Measurements from ENCODE around the gene PRR20A. TPM values are rescaled to one million over a fixed set of nuclear protein-coding genes. Genes with fewer than 3 reads are reported as not detected.
"Not testable (repeated sequence)": the region's sequence is repeated elsewhere in the genome, so short reads cannot be mapped to it uniquely, and the experiment has no call there.

Gene PRR20A
- polyA plus RNA-seq, result not detected

- not testable (repeated sequence) for H3K27ac Mint-ChIP-seq; H3K36me3 Mint-ChIP-seq; H3K27me3 Mint-ChIP-seq (ENCODE audit: low read depth in 3 of 3); H3K4me1 Mint-ChIP-seq; DNase-seq; H3K4me3 Mint-ChIP-seq
- peaks cover 5 to 26% (median 9%) of the 10 kb centered on the region in 6 donors for H3K9me3 Mint-ChIP-seq
Observed at GRCh38 chr13:57140235-57140968, at the start of gene PRR20A. Gene PRR20A, plus strand, starts transcription at chr13:57140918. Its CDS starts 387 bp downstream, at chr13:57141305.

- Mint-ChIP-seq H3K9me3 (peaks cover 18 to 50% (median 39%) of the 10 kb centered on the region in 6 donors), H3K27me3 (ENCODE audit: low read depth in 3 of 3) (peaks cover 0 to 2% (median 0%) of the 10 kb centered on the region in 3 donors), H3K36me3 (no peaks in the 10 kb centered on the region), H3K4me1 (no peaks in the 10 kb centered on the region), H3K4me3 (no peak overlapping the region), H3K27ac (no peak overlapping the region)
- DNase-seq, result no peak
Observed at GRCh38 chr13:57114945-57115344, 25.8 kb upstream of the PRR20A start.

DNA sequence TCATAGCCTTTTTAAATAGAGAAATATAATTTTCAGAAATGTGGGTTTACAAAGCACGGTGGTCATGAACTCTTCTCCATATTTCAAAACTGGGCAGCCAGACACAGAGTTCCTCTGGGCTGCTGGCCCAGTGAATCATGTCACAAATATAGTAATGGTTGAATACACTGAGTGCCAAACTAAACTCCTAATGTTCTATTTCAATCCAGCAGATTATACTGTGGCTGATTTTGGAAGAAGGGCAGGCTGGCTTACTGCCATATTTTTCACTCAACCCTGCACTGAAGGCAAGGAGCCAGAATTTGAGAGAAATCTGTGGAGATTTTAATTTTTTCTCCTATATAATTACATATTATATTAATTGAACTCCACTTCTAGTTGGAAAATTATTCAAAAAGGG is 17.0 kb upstream of the PRR20A start:
- Mint-ChIP-seq H3K36me3 (no peaks in the 10 kb centered on the region), H3K9me3 (peaks cover 3 to 40% (median 15%) of the 10 kb centered on the region in 6 donors), H3K27ac (no peak overlapping the region), H3K4me3 (no peak overlapping the region), H3K4me1 (no peaks in the 10 kb centered on the region), H3K27me3 (ENCODE audit: low read depth in 3 of 3) (peaks cover 0 to 2% (median 0%) of the 10 kb centered on the region in 3 donors)
- DNase-seq, result no peak

- Mint-ChIP-seq H3K27ac (no peak overlapping the region), H3K4me1 (no peaks in the 10 kb centered on the region), H3K36me3 (no peaks in the 10 kb centered on the region), H3K27me3 (ENCODE audit: low read depth in 3 of 3) (no peaks in the 10 kb centered on the region), H3K4me3 (no peak overlapping the region), H3K9me3 (peaks cover 7 to 47% (median 23%) of the 10 kb centered on the region in 6 donors)
- DNase-seq, result no peak
Observed at GRCh38 chr13:57128909-57129308, 11.8 kb upstream of the PRR20A start.

DNA sequence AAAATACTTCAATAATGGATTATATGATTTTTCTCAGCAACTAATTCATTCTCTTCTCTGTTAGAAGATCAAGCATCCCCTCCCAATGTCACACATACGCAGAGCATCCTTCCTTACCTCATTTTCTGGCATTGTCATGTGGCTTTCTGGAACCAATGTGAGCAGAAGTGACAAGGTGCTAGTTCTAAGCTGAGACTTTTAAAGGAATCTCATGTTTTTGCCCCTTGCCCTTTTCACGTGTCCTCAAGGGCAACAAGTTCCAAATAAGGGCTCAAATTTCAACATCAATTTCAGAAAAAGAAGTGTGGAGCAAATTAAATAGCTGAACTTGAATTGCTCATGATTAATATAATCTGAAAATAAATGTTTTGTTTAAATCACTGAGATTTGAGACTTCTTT is 4.6 kb upstream of the PRR20A start:
- no peak for DNase-seq
- Mint-ChIP-seq H3K9me3 (peaks cover 13 to 49% (median 25%) of the 10 kb centered on the region in 6 donors), H3K4me3 (no peak overlapping the region), H3K36me3 (peaks cover 0 to 4% (median 0%) of the 10 kb centered on the region in 3 donors), H3K27ac (no peak overlapping the region), H3K27me3 (ENCODE audit: low read depth in 3 of 3) (no peaks in the 10 kb centered on the region), H3K4me1 (no peaks in the 10 kb centered on the region)

GRCh38 chr13:57137585-57137984 is 3.1 kb upstream of the PRR20A start:
- Mint-ChIP-seq H3K4me3 (no peak overlapping the region), H3K27ac (no peak overlapping the region), H3K9me3 (peaks cover 8 to 41% (median 17%) of the 10 kb centered on the region in 6 donors), H3K27me3 (ENCODE audit: low read depth in 3 of 3) (no peaks in the 10 kb centered on the region), H3K4me1 (no peaks in the 10 kb centered on the region), H3K36me3 (peaks cover 0 to 4% (median 0%) of the 10 kb centered on the region in 3 donors)
- DNase-seq, result no peak

DNA sequence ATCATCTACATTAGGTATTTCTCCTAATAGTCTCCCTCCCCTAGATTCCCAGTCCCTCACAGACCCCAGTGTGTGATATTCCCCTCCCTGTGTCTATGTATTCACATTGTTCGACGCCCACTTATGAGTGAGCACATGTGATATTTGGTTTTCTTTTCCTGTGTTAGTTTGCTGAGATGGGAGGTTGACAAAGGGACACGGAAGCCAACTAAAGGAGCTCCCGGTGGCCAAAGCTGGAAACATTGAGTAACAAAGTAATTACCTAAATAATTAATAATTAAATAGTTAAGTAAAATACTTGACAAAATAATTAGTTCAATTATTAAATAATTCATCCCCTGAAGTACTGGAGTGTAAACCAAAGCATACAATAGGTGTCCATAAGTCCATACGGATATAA is 1.7 kb upstream of the PRR20A start:
- no peak overlapping the region for H3K27ac Mint-ChIP-seq
- no peak overlapping the region for H3K4me3 Mint-ChIP-seq
- peaks cover 0 to 4% (median 0%) of the 10 kb centered on the region in 3 donors for H3K36me3 Mint-ChIP-seq
- H3K27me3 Mint-ChIP-seq (ENCODE audit: low read depth in 3 of 3), result no peaks in the 10 kb centered on the region
- no peak for DNase-seq
- H3K4me1 Mint-ChIP-seq, result no peaks in the 10 kb centered on the region
- peaks cover 8 to 36% (median 13%) of the 10 kb centered on the region in 6 donors for H3K9me3 Mint-ChIP-seq

GRCh38 chr13:57139781-57140180 is 937 bp upstream of the PRR20A start:
- H3K27ac Mint-ChIP-seq; DNase-seq; H3K4me1 Mint-ChIP-seq; H3K27me3 Mint-ChIP-seq (ENCODE audit: low read depth in 3 of 3); H3K4me3 Mint-ChIP-seq; H3K36me3 Mint-ChIP-seq: not testable (repeated sequence)
- peaks cover 7 to 31% (median 11%) of the 10 kb centered on the region in 6 donors for H3K9me3 Mint-ChIP-seq

DNA sequence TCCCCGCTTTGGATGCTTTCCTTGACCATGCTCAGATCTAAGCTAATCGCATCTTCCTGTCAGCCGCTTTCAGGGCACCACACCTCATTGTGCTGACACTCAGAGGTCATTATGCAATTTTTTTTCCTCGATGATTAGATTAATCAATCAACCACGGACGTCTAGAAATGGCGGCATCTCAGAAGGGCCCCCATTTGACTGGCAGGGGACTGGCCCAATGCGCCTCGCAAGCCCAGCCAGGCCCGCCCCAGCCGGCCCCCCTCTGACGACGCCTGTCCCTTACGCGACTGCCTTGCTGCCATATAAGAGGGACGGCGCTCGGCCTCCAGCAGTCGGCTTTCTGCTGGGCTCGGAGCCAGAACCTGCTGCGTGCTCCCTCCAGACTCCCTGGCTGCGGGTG is 6.5 kb downstream of the PRR20A start, which contains the start of gene PRR20B:
PRR20B (plus strand) TSS at position 301 of the 400 bp plus-strand sequence. CDS start 387 bp downstream, outside the sequence.
- H3K27me3 Mint-ChIP-seq (ENCODE audit: low read depth in 3 of 3); H3K4me1 Mint-ChIP-seq; H3K4me3 Mint-ChIP-seq; H3K27ac Mint-ChIP-seq; H3K9me3 Mint-ChIP-seq; H3K36me3 Mint-ChIP-seq; DNase-seq: not testable (repeated sequence)

DNA sequence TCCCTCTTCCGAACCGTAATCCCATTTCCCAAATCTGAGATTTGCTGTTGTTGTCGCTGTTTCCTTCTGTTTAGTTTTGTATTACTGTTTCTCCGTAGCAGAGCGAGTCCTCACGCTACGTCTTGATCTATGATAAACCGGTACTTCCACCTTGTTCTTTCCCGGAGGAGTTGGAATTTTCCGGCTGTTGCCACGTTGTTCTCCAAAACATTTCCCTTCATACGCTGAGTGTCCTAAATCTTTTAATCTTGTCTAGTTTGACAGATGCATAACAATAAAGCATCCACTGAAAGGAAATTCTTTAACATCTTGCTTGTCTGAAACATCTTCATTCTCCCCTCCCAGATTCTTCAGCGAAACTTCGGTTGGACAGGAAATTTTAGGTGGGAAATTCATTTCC is 7.4 kb downstream of the PRR20A start:
- not testable (repeated sequence) for H3K27me3 Mint-ChIP-seq (ENCODE audit: low read depth in 3 of 3); H3K27ac Mint-ChIP-seq; H3K9me3 Mint-ChIP-seq; DNase-seq; H3K4me3 Mint-ChIP-seq; H3K36me3 Mint-ChIP-seq; H3K4me1 Mint-ChIP-seq

DNA sequence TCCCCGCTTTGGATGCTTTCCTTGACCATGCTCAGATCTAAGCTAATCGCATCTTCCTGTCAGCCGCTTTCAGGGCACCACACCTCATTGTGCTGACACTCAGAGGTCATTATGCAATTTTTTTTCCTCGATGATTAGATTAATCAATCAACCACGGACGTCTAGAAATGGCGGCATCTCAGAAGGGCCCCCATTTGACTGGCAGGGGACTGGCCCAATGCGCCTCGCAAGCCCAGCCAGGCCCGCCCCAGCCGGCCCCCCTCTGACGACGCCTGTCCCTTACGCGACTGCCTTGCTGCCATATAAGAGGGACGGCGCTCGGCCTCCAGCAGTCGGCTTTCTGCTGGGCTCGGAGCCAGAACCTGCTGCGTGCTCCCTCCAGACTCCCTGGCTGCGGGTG is 13.0 kb downstream of the PRR20A start, which contains the start of gene PRR20C:
PRR20C (plus strand) TSS at position 301 of the 400 bp plus-strand sequence. CDS start 387 bp downstream, outside the sequence.
- H3K27ac Mint-ChIP-seq; H3K4me1 Mint-ChIP-seq; H3K36me3 Mint-ChIP-seq; DNase-seq; H3K9me3 Mint-ChIP-seq; H3K4me3 Mint-ChIP-seq; H3K27me3 Mint-ChIP-seq (ENCODE audit: low read depth in 3 of 3): not testable (repeated sequence)

- H3K4me1 Mint-ChIP-seq; H3K9me3 Mint-ChIP-seq; H3K4me3 Mint-ChIP-seq; H3K27ac Mint-ChIP-seq; DNase-seq; H3K27me3 Mint-ChIP-seq (ENCODE audit: low read depth in 3 of 3); H3K36me3 Mint-ChIP-seq: not testable (repeated sequence)
Observed at GRCh38 chr13:57160332-57160731, 19.6 kb downstream of the PRR20A start, which contains the start of gene PRR20D. Gene PRR20D, plus strand, starts transcription at chr13:57160632. Its CDS starts 387 bp downstream, at chr13:57161019.

GRCh38 chr13:57166897-57167296 is 26.2 kb downstream of the PRR20A start, which contains the start of gene PRR20E:
Gene PRR20E, plus strand, starts transcription at chr13:57167197. Its CDS starts 387 bp downstream, at chr13:57167584.
- not testable (repeated sequence) for DNase-seq; H3K4me1 Mint-ChIP-seq; H3K9me3 Mint-ChIP-seq; H3K4me3 Mint-ChIP-seq; H3K36me3 Mint-ChIP-seq; H3K27me3 Mint-ChIP-seq (ENCODE audit: low read depth in 3 of 3); H3K27ac Mint-ChIP-seq

DNA sequence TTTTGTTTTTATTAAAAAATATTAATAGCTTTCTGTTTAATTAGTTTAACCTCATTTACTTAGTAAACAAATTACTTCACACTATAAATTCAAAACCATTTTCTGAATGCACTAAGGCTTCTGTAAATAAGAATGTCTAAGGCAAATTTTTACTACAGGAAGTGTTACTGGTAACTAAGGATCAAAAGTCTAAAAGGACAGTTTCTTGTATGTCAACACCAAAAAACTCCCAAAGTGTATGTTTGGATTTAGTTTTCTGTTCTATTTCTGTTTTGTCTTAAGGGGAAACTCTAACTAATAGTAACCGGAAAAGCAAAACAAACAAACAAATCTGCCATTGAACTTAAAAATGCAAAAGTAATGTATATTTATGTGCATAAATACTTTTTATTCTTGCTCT is 50.9 kb downstream of the PRR20A start:
- DNase-seq, result no peak
- Mint-ChIP-seq H3K36me3 (no peaks in the 10 kb centered on the region), H3K27ac (no peak overlapping the region), H3K4me3 (no peak overlapping the region), H3K27me3 (ENCODE audit: low read depth in 3 of 3) (peaks cover 0 to 1% (median 0%) of the 10 kb centered on the region in 3 donors), H3K9me3 (peaks cover 3 to 13% (median 9%) of the 10 kb centered on the region in 6 donors), H3K4me1 (no peaks in the 10 kb centered on the region)
